Body of pancreas (tissue), 4 donors: ENCODE results near the gene TMEM101. TPM values are rescaled to one million over a fixed set of nuclear protein-coding genes. Genes with fewer than 3 reads are reported as not detected.
A peak's percentile ranks its signal among the peaks of the same experiment; 100 is the strongest.
"Not testable (repeated sequence)": the region's sequence is repeated elsewhere in the genome, so short reads cannot be mapped to it uniquely, and the experiment has no call there.

Experiments
- ATAC-seq: fragments of 150-250 bp; one replicate; pipeline ENCODE4 v1.9.1; 2016
- DNase-seq, 4 donors: peaks; one replicate each; pipeline ENCODE4 v3.0.0-alpha.2; 2019
- H3K27ac ChIP-seq, 4 donors: fragments of 200-600 bp; sonication (generic); 1 replicate in 3 of 4; 2 replicates in 1 of 4; pipeline versions ENCODE4 v1.5.1 to v1.6.1; 2016 to 2019; ENCODE audit warnings: mild to moderate bottlenecking in 1 of 4, mixed read lengths in 1 of 4, moderate library complexity in 1 of 4
- H3K27me3 ChIP-seq, 2 donors: fragments of 200-600 bp; sonication (generic); one replicate each; pipeline ENCODE4 v1.6.0; 2016; ENCODE audit warnings: mild to moderate bottlenecking in 1 of 2
- H3K36me3 ChIP-seq, 2 donors: fragments of 200-600 bp; sonication (generic); replicated peaks in 1 of 2; 2 replicates each; pipeline ENCODE4 v1.5.1; 2016; ENCODE audit warnings: low read depth in 2 of 2; ENCODE audit not compliant: insufficient read depth in 1 of 2
- H3K4me1 ChIP-seq: fragments of 200-600 bp; sonication (generic); one replicate; pipeline ENCODE4 v1.6.0; 2016
- H3K4me3 ChIP-seq, 2 donors: fragments of 200-600 bp; sonication (generic); 1 replicate in 1 of 2; 2 replicates in 1 of 2; pipeline ENCODE4 v1.5.1; 2016 to 2019
- H3K9me3 ChIP-seq, 3 donors: fragments of 200-600 bp; sonication (generic); 1 replicate in 2 of 3; 2 replicates in 1 of 3; pipeline ENCODE4 v1.5.1; 2016
- POLR2A ChIP-seq, 3 donors: fragments of 450-650 bp; IDR thresholded peaks; one replicate each; pipeline ENCODE4 v1.6.1; 2016; ENCODE audit warnings: antibody characterized with exemption in 3 of 3, mild to moderate bottlenecking in 2 of 3
- WGBS, 2 donors: methylation state at CpG; one replicate each; pipeline ENCODE4 v1.1.5; 2017; 5-methylcytosine and 5-hydroxymethylcytosine counted together
- intact Hi-C: fragments of 100-400 bp; cut with DNase I; formaldehyde crosslinking; loops from one replicate; pipeline ENCODE4 v1.15.1; 2023
- total RNA-seq, 2 donors: library from RNA; depleted of rRNA; stranded (reverse); fragments of >200 nt; gene quantifications; one replicate each; pipeline ENCODE4 v1.1.0, GENCODE V29; 2016
- TF ChIP-seq, protein P1 (sequence below), 7 experiments: fragments of 450-650 bp in 4 of 7; fragments of 200-600 bp in 3 of 7; sonication (generic) in 3 of 7; IDR thresholded peaks; one replicate each; pipeline ENCODE4 v1.5.1; 2016 to 2019; ENCODE audit warnings: antibody characterized with exemption in 7 of 7

Gene TMEM101
- total RNA-seq, 2 donors from 2014 or later, result 22.6 to 26.7 TPM

GRCh38 chr17:44023545-44024270 lies 8.9 kb upstream of the TMEM101 start:
- Histone ChIP-seq H3K4me1 (no peaks in the 10 kb centered on the region), H3K9me3 (no peaks in the 10 kb centered on the region), H3K27me3 (no peaks in the 10 kb centered on the region), H3K36me3 (no peaks in the 10 kb centered on the region), H3K27ac (no peak overlapping the region), H3K4me3 (no peak overlapping the region)
- intact Hi-C loops, result no loop called here
- WGBS, 2 donors, result 88 to 91% methylated on average over 4 to 19 of the region's 22 CpGs
- TF ChIP-seq, protein P1, sequence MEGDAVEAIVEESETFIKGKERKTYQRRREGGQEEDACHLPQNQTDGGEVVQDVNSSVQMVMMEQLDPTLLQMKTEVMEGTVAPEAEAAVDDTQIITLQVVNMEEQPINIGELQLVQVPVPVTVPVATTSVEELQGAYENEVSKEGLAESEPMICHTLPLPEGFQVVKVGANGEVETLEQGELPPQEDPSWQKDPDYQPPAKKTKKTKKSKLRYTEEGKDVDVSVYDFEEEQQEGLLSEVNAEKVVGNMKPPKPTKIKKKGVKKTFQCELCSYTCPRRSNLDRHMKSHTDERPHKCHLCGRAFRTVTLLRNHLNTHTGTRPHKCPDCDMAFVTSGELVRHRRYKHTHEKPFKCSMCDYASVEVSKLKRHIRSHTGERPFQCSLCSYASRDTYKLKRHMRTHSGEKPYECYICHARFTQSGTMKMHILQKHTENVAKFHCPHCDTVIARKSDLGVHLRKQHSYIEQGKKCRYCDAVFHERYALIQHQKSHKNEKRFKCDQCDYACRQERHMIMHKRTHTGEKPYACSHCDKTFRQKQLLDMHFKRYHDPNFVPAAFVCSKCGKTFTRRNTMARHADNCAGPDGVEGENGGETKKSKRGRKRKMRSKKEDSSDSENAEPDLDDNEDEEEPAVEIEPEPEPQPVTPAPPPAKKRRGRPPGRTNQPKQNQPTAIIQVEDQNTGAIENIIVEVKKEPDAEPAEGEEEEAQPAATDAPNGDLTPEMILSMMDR (IDR thresholded peaks at IDR 0.05), result no peak
- TF ChIP-seq POLR2A (IDR thresholded peaks at IDR 0.05), result no peak
- DNase-seq (no peak), ATAC-seq (no peak)

GRCh38 chr17:44022246-44022645 lies 7.5 kb upstream of the TMEM101 start:
- no peak overlapping the region for H3K27ac ChIP-seq
- TF ChIP-seq, protein P1 (IDR thresholded peaks at IDR 0.05), result no peak
- H3K4me3 ChIP-seq, result no peak overlapping the region
- no peaks in the 10 kb centered on the region for H3K9me3 ChIP-seq
- intact Hi-C loops, result no loop called here
- DNase-seq, result no peak
- no peaks in the 10 kb centered on the region for H3K27me3 ChIP-seq
- H3K36me3 ChIP-seq, result no peaks in the 10 kb centered on the region
- no peak for ATAC-seq
- no peaks in the 10 kb centered on the region for H3K4me1 ChIP-seq
- 81 to 83% methylated on average over 2 of the region's 2 CpGs for whole genome bisulfite sequencing, 2 donors

GRCh38 chr17:44021227-44021626 lies 6.5 kb upstream of the TMEM101 start:
- ATAC-seq, DNase-seq, H3K27ac ChIP-seq, H3K4me1 ChIP-seq, H3K4me3 ChIP-seq, intact Hi-C loops, H3K9me3 ChIP-seq, H3K36me3 ChIP-seq, H3K27me3 ChIP-seq: not testable (repeated sequence)
- 90 to 94% methylated on average over 7 of the region's 7 CpGs for WGBS, 2 donors

DNA sequence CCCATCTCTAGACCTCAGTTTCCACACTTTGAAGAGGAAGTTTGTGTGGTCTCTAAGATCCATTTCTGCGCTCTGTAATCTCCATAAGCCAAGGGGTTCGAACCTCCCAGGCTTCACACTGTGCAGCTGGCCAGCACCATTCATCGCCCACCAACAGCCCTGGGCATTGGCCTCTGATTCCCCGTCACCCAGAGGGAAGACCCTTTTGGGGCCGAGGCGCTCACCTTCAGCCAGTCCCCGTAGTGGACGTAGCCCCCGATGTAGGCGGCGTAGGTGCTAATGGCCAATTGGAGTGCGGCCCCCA lies 678 bp downstream of the TMEM101 start:
- intact Hi-C loops, result no loop called here
- WGBS, 2 donors, result 9 to 14% methylated on average over 4 to 12 of the region's 12 CpGs
- ATAC-seq, result no peak

GRCh38 chr17:44012874-44013273 lies 1.9 kb downstream of the TMEM101 start:
- Histone ChIP-seq H3K27ac (no peak overlapping the region), H3K9me3 (no peaks in the 10 kb centered on the region), H3K4me3 (no peak overlapping the region), H3K4me1 (peaks cover 22% of the 10 kb centered on the region), H3K27me3 (no peaks in the 10 kb centered on the region), H3K36me3 (no peaks in the 10 kb centered on the region)
- TF ChIP-seq, protein P1 (IDR thresholded peaks at IDR 0.05), result no peak
- TF ChIP-seq POLR2A (IDR thresholded peaks at IDR 0.05), result no peak
- WGBS, 2 donors, result 96 to 100% methylated on average over 3 to 14 of the region's 14 CpGs
- intact Hi-C loops, result no loop called here
- DNase-seq (no peak), ATAC-seq (no peak)

More for the DNA sequence above, 678 bp downstream of the TMEM101 start:
- TF ChIP-seq, protein P1 (IDR thresholded peaks at IDR 0.05), result no peak
- TF ChIP-seq POLR2A (IDR thresholded peaks at IDR 0.05), result no peak
- H3K4me1 ChIP-seq, result peaks cover 18% of the 10 kb centered on the region
- H3K27ac ChIP-seq, result peak overlapping the region in 1 of 4 donors; percentile 70
- H3K4me3 ChIP-seq, result peak overlapping the region; percentile 72 to 96
- no peaks in the 10 kb centered on the region for H3K9me3 ChIP-seq
- DNase-seq, result no peak
- no peaks in the 10 kb centered on the region for H3K36me3 ChIP-seq
- H3K27me3 ChIP-seq, result no peaks in the 10 kb centered on the region
